CD4-positive, alpha-beta memory T cell (primary cell): ENCODE data around the gene LSM4. TPM values are rescaled to one million over a fixed set of nuclear protein-coding genes. Genes with fewer than 3 reads are reported as not detected.

Experiments
- CTCF ChIA-PET: fragments of 350-600 bp; sonication (Branson Sonifier 250); formaldehyde crosslinking; loops from one replicate; lab custom pipeline; 2021; ENCODE audit warnings: inconsistent platforms; ENCODE audit not compliant: partially characterized antibody; lab: Charles Lee
- POLR2A ChIA-PET: fragments of 350-600 bp; sonication (Branson Sonifier 250); formaldehyde crosslinking; loops from one replicate; lab custom pipeline; 2021; ENCODE audit not compliant: partially characterized antibody; lab: Charles Lee
- DNase-seq, 5 donors: peaks; one replicate each; pipeline versions ENCODE4 v3.0.0 to v3.0.0-alpha.2; 2020 to 2022; ENCODE audit warnings: mixed read lengths in 1 of 5
- H3K27ac ChIP-seq: one replicate; pipeline ENCODE4 v1.7.0; 2013; ENCODE audit warnings: low read depth, low read length
- H3K27me3 ChIP-seq: 2 replicates; pipeline ENCODE4 v1.7.0; 2013; ENCODE audit warnings: mild to moderate bottlenecking, low read length, moderate library complexity; ENCODE audit not compliant: insufficient read depth
- H3K36me3 ChIP-seq: 2 replicates; pipeline ENCODE4 v1.7.0; 2013; ENCODE audit warnings: mild to moderate bottlenecking, low read length, moderate library complexity; ENCODE audit not compliant: insufficient read depth
- H3K4me1 ChIP-seq: 2 replicates; pipeline ENCODE4 v1.7.0; 2013; ENCODE audit warnings: mild to moderate bottlenecking, low read length, moderate library complexity; ENCODE audit not compliant: insufficient read depth
- H3K4me3 ChIP-seq, 2 donors: one replicate each; pipeline ENCODE4 v1.7.0; 2013; ENCODE audit warnings: low read length in 2 of 2, mild to moderate bottlenecking in 1 of 2
- H3K9me3 ChIP-seq, 2 donors: one replicate each; pipeline ENCODE4 v1.7.0; 2013; ENCODE audit warnings: low read length in 2 of 2, control low read depth in 1 of 2; ENCODE audit not compliant: control insufficient read depth in 1 of 2
- H3K27ac Mint-ChIP-seq, 7 donors: one replicate each; pipeline ENCODE4 v1.8.0; 2020 to 2021; ENCODE audit warnings: mixed read lengths in 7 of 7, mild to moderate bottlenecking in 6 of 7, inconsistent platforms in 3 of 7, moderate library complexity in 3 of 7
- H3K27me3 Mint-ChIP-seq, 2 donors: one replicate each; pipeline ENCODE4 v1.8.0; 2020 to 2021; ENCODE audit warnings: mixed read lengths in 2 of 2
- H3K36me3 Mint-ChIP-seq, 2 donors: one replicate each; pipeline ENCODE4 v1.8.0; 2020 to 2021; ENCODE audit warnings: mixed read lengths in 2 of 2, inconsistent platforms in 1 of 2, mild to moderate bottlenecking in 1 of 2
- H3K4me1 Mint-ChIP-seq, 4 donors: one replicate each; pipeline ENCODE4 v1.8.0; 2020 to 2021; ENCODE audit warnings: mixed read lengths in 4 of 4, mild to moderate bottlenecking in 1 of 4
- H3K4me3 Mint-ChIP-seq, 8 donors: one replicate each; pipeline ENCODE4 v1.8.0; 2020 to 2021; ENCODE audit warnings: mixed read lengths in 8 of 8, mild to moderate bottlenecking in 7 of 8, moderate library complexity in 6 of 8, inconsistent platforms in 3 of 8
- H3K9me3 Mint-ChIP-seq, 8 donors: one replicate each; pipeline ENCODE4 v1.8.0; 2020 to 2021; ENCODE audit warnings: mixed read lengths in 8 of 8, mild to moderate bottlenecking in 5 of 8, inconsistent platforms in 3 of 8, moderate library complexity in 1 of 8
- intact Hi-C: fragments of 100-400 bp; cut with micrococcal nuclease; formaldehyde crosslinking; loops from one replicate; pipeline ENCODE4 v1.15.1; 2023
- polyA plus RNA-seq, 2 donors: library from polyadenylated mRNA; unstranded; fragments of 300-500 nt; fragmentation: Illumina TruSeq; gene quantifications; one replicate each; pipeline ENCODE4 v1.2.3, GENCODE V29; 2021
- total RNA-seq, 2 experiments: library from RNA; stranded (reverse); gene quantifications; one replicate each; pipeline ENCODE4 v1.2.3, GENCODE V29; 2021

The LSM4 gene
- total and polyA plus RNA-seq, 4 experiments from 2014 or later: 64.2 to 164 (median 93.0) TPM

DNA sequence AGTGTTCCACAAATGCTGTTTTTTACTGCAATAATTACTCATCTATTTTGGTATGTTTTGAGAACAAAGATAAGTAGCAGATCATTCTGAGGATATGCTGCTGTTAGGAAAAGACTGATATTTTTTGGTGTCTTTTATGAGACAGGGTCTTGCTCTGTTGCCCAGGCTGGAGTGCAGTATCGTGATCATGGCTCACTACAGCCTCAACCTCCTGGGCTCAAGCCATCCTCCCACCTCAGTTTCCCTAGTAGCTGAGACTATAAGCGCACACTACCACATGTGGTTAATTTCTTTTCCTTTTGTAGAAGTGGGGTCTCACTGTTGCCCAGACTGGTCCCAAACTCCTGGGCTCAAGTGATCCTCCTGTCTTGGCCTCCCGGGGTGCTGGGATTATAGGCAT lies 9.5 kb downstream of the LSM4 start:
- ChIA-PET POLR2A (interaction anchor here (1.1 to 28.5 kb wide), 4 partner anchors 8 to 32 kb away, joined by 4 to 1691 read pairs (median 6); partner anchors contain the start of genes IQCN, JUND and LSM4), CTCF (interaction anchor here (4.2 kb wide), 1 partner anchor 35 kb away, joined by 18 read pairs; no protein-coding TSS in a partner anchor)
- no peak overlapping the region for H3K27ac ChIP-seq

DNA sequence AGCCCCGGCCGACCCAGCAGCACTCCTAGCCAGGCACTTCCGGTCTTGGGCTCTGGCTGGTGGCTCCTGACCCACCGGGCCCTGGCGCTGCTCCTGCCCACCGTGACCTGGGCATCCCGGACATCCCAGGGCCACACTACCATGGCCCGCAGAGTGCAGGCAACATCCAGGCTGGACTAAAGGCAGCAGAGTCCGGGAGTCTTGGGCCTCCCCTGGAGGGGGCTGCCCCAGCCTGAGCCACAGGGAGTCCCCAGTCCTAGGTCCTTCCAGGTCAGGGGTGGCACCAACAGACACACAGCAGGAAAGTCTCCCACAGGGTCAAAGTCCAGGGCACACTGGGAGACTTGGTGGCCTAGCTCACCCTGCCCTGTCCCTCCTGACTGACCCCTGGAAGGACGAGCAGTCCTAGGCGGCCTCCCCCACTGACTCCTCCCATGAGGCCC lies 10.8 kb downstream of the LSM4 start:
- intact Hi-C loops: no loop called here
- no peak overlapping the region for H3K27ac ChIP-seq
- DNase-seq: no peak
- H3K9me3 ChIP-seq: no peaks in the 10 kb centered on the region
- H3K4me3 ChIP-seq: no peak overlapping the region
- H3K4me3 Mint-ChIP-seq: no peak overlapping the region
- H3K9me3 Mint-ChIP-seq: peaks cover 0 to 2% (median 0%) of the 10 kb centered on the region in 8 donors
- H3K36me3 ChIP-seq: peaks cover 5% of the 10 kb centered on the region
- H3K27ac Mint-ChIP-seq: peak overlapping the region in 1 of 7 donors; percentile 46
- peaks cover 20% of the 10 kb centered on the region for H3K4me1 ChIP-seq
- ChIA-PET CTCF (interaction anchor here (4.2 kb wide), 1 partner anchor 33 kb away, joined by 18 read pairs; no protein-coding TSS in a partner anchor), POLR2A (interaction anchor here (28.5 kb wide), 1 partner anchor 31 kb away, joined by 1691 read pairs; the partner anchor contains the start of genes IQCN and JUND)
- H3K4me1 Mint-ChIP-seq: peaks cover 6 to 23% (median 12%) of the 10 kb centered on the region in 4 donors
- H3K36me3 Mint-ChIP-seq: peaks cover 5 to 27% of the 10 kb centered on the region in 2 donors
- H3K27me3 Mint-ChIP-seq: no peaks in the 10 kb centered on the region
- H3K27me3 ChIP-seq: no peaks in the 10 kb centered on the region

More for the DNA sequence above, 9.5 kb downstream of the LSM4 start:
- H3K27me3 ChIP-seq: no peaks in the 10 kb centered on the region
- peaks cover 7 to 22% (median 14%) of the 10 kb centered on the region in 4 donors for H3K4me1 Mint-ChIP-seq
- no peak for DNase-seq
- no peak overlapping the region for H3K4me3 ChIP-seq
- no peak overlapping the region for H3K4me3 Mint-ChIP-seq
- H3K27ac Mint-ChIP-seq: peak overlapping the region in 1 of 7 donors; percentile 30
- peaks cover 5% of the 10 kb centered on the region for H3K36me3 ChIP-seq
- H3K36me3 Mint-ChIP-seq: peaks cover 4 to 21% of the 10 kb centered on the region in 2 donors
- H3K9me3 Mint-ChIP-seq: no peaks in the 10 kb centered on the region
- no peaks in the 10 kb centered on the region for H3K27me3 Mint-ChIP-seq
- intact Hi-C loops: no loop called here
- H3K9me3 ChIP-seq: no peaks in the 10 kb centered on the region
- peaks cover 18% of the 10 kb centered on the region for H3K4me1 ChIP-seq

DNA sequence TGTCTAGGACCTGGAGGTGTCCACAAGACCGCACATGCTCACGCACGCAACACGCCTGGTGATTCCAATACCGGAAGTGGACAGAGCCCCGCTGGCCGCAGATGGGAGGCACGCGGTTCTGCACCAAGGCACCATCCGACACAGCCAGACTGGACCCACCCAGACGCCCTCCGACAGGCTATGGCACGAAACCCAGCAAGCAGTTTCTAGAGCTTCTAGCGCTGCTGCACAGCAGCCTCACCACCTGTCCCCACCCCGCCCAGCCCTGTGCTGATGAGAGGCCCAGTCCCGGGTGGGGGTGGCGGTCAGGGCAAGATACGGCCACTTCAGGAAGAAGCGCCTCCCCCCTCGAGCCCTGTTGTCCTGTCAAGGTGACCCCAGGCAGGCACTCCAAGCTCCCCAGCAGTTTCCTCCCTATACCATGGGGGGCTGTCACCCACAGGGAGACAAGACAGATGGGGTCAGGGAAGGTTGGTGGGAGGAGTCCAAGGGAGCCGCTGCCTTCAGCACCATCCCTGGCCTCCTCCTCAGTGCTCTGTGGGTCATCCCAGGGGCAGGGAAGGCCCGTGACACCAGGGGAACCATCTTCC lies 11.3 kb downstream of the LSM4 start:
- peaks cover 10 to 27% (median 16%) of the 10 kb centered on the region in 4 donors for H3K4me1 Mint-ChIP-seq
- Histone ChIP-seq H3K36me3 (peaks cover 5% of the 10 kb centered on the region), H3K9me3 (no peaks in the 10 kb centered on the region), H3K27ac (no peak overlapping the region), H3K4me1 (peaks cover 23% of the 10 kb centered on the region), H3K4me3 (no peak overlapping the region), H3K27me3 (no peaks in the 10 kb centered on the region)
- intact Hi-C loops: no loop called here
- ChIA-PET CTCF (interaction anchor here (4.2 kb wide), 1 partner anchor 33 kb away, joined by 18 read pairs; no protein-coding TSS in a partner anchor), POLR2A (interaction anchor here (28.5 kb wide), 1 partner anchor 30 kb away, joined by 1691 read pairs; the partner anchor contains the start of genes IQCN and JUND)
- no peak overlapping the region for H3K4me3 Mint-ChIP-seq
- H3K9me3 Mint-ChIP-seq: peaks cover 0 to 2% (median 0%) of the 10 kb centered on the region in 8 donors
- no peak for DNase-seq
- peaks cover 8 to 29% of the 10 kb centered on the region in 2 donors for H3K36me3 Mint-ChIP-seq
- H3K27ac Mint-ChIP-seq: no peak overlapping the region
- H3K27me3 Mint-ChIP-seq: no peaks in the 10 kb centered on the region

DNA sequence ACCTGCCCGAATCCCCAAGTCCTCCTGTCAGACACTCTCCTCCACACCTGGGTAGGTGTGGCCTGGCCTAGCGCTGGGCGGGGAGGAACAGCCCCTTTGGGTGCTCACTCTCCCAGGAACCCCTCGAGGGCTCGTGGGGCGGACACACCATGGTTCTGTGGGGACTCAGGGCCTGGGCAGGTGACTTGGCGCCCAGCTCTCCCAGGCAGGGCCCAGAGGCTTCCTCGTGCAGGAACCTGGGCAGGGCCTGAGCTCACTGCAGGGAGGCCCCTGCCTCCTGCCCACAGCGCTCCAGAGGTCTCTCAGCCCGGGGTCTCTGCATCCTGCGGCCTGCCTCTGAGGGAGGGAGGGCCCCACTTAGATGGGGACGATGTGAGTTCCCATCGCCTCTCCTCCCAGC lies 11.9 kb downstream of the LSM4 start:
- Histone ChIP-seq H3K9me3 (no peaks in the 10 kb centered on the region), H3K4me3 (no peak overlapping the region), H3K27ac (no peak overlapping the region), H3K27me3 (no peaks in the 10 kb centered on the region), H3K4me1 (peaks cover 27% of the 10 kb centered on the region), H3K36me3 (peaks cover 5% of the 10 kb centered on the region)
- DNase-seq: no peak
- intact Hi-C loops: no loop called here
- H3K27ac Mint-ChIP-seq: no peak overlapping the region
- ChIA-PET POLR2A (interaction anchor here (1.5 to 28.5 kb wide), 2 partner anchors 8 to 30 kb away, joined by 7 to 1691 read pairs; partner anchors contain the start of genes IQCN and JUND), CTCF (interaction anchor here (4.2 kb wide), 1 partner anchor 32 kb away, joined by 18 read pairs; no protein-coding TSS in a partner anchor)
- peaks cover 0 to 2% (median 0%) of the 10 kb centered on the region in 8 donors for H3K9me3 Mint-ChIP-seq
- peaks cover 8 to 29% of the 10 kb centered on the region in 2 donors for H3K36me3 Mint-ChIP-seq
- no peaks in the 10 kb centered on the region for H3K27me3 Mint-ChIP-seq
- H3K4me3 Mint-ChIP-seq: no peak overlapping the region
- peaks cover 11 to 31% (median 21%) of the 10 kb centered on the region in 4 donors for H3K4me1 Mint-ChIP-seq

DNA sequence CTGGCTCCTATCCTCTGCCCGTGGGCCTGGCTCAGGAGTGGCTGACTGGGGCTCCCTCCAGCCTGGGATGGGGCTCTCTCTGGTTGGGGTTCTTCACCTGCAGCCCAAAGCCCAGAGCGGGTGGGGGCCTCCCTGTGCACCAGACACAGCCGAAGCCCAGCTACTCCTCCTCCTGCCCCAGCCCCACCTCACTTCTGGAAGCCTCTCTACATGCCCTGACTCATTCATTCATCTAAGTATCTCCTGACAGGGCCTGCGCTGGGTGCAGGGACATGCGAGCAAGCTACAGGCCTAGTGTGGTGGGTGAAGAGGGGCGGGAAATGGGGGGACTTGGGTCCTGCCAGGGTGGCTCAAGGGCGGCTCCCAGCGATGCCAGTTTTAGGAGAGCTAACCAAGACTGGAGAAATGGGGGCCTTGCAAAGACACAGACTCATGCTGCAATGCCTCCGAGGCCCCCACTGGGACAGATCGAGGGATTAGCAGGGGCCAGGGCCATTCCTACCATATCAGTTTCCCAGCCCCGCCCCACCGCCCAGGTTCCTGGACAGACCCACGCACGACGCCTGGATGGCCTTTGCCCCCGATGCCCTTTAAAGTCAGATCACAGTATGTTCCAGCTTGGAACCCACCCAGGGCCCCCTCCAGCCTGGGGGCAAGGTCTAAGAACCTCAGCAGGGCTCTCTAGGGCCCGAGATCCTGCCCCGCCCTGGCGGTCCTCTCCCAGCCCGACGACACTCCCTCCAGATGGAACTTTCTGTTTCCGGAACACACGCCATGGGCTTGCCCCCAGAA lies 12.6 kb downstream of the LSM4 start:
- H3K36me3 Mint-ChIP-seq: peaks cover 8 to 26% of the 10 kb centered on the region in 2 donors
- H3K27me3 Mint-ChIP-seq: no peaks in the 10 kb centered on the region
- H3K4me1 Mint-ChIP-seq: peaks cover 12 to 37% (median 25%) of the 10 kb centered on the region in 4 donors
- H3K9me3 Mint-ChIP-seq: peaks cover 0 to 2% (median 0%) of the 10 kb centered on the region in 8 donors
- DNase-seq: no peak
- H3K4me1 ChIP-seq: peaks cover 34% of the 10 kb centered on the region
- no peak overlapping the region for H3K4me3 Mint-ChIP-seq
- H3K27ac ChIP-seq: no peak overlapping the region
- intact Hi-C loops: no loop called here
- peaks cover 5% of the 10 kb centered on the region for H3K36me3 ChIP-seq
- CTCF ChIA-PET: interaction anchor here (4.2 kb wide), 1 partner anchor 32 kb away, joined by 18 read pairs; no protein-coding TSS in a partner anchor
- POLR2A ChIA-PET: interaction anchor here (1.5 to 28.5 kb wide), 2 partner anchors 8 to 29 kb away, joined by 7 to 1691 read pairs; partner anchors contain the start of genes IQCN and JUND
- H3K27me3 ChIP-seq: no peaks in the 10 kb centered on the region
- no peak overlapping the region for H3K27ac Mint-ChIP-seq
- H3K9me3 ChIP-seq: no peaks in the 10 kb centered on the region
- H3K4me3 ChIP-seq: no peak overlapping the region

DNA sequence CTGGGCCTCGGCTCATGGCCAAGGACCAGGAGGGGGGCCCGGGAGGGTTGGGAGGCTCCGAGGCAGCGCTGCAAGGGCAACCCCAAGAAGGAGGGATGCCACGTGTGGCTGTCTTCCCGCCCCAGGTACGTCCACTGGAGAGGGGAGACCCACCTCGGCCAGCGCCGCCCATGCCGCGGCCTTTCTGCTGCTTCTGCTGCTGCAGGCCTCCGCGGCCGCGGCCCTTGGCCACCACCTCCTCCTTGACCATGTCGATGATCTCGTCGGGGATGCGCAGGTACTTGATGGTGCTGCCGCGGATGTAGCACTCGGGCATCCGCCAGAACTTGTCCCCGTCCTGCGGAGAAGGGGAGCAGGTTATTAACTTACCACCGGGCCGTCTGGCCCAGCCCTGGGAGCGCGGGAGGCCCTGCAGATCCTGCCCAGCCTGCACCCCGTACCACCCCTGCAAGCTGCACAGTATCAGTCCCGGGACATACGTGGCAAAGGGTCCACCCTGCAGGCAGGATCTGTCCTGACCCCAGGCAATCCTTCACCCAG lies 13.3 kb downstream of the LSM4 start:
- peaks cover 5% of the 10 kb centered on the region for H3K36me3 ChIP-seq
- Mint-ChIP-seq H3K36me3 (peaks cover 8 to 30% of the 10 kb centered on the region in 2 donors), H3K4me3 (no peak overlapping the region)

More for the DNA sequence above, 13.3 kb downstream of the LSM4 start:
- Histone ChIP-seq H3K4me3 (no peak overlapping the region), H3K27ac (no peak overlapping the region), H3K4me1 (peaks cover 38% of the 10 kb centered on the region), H3K27me3 (no peaks in the 10 kb centered on the region), H3K9me3 (no peaks in the 10 kb centered on the region)
- ChIA-PET CTCF (interaction anchor here (1.6 to 4.2 kb wide), 3 partner anchors 13 to 31 kb away, joined by 5 to 49 read pairs (median 18); partner anchors contain the start of genes JUND and LSM4), POLR2A (interaction anchor here (1.5 to 28.5 kb wide), 4 partner anchors 8 to 28 kb away, joined by 7 to 1691 read pairs (median 38); partner anchors contain the start of genes IQCN, JUND and LSM4)
- Mint-ChIP-seq H3K9me3 (peaks cover 0 to 2% (median 0%) of the 10 kb centered on the region in 8 donors), H3K4me1 (peaks cover 14 to 42% (median 28%) of the 10 kb centered on the region in 4 donors), H3K27me3 (no peaks in the 10 kb centered on the region), H3K27ac (peak overlapping the region in 1 of 7 donors; percentile 57)
- DNase-seq: no peak
- intact Hi-C loops: no loop called here
